Loucy (cell line): ENCODE data around the gene MUC6.

Experiments used
- H2AFZ ChIP-seq: fragments of 200-600 bp; sonication (generic); 2 replicates; pipeline ENCODE4 v1.6.0; 2016; ENCODE audit warnings: antibody characterized with exemption, mild to moderate bottlenecking, low read length, moderate library complexity
- H3F3A ChIP-seq: fragments of 200-600 bp; 2 replicates; pipeline ENCODE4 v1.6.0; 2016; ENCODE audit warnings: antibody characterized with exemption, low read depth, mild to moderate bottlenecking
- H3K27me3 ChIP-seq: fragments of 200-600 bp; sonication (generic); 2 replicates; pipeline ENCODE4 v1.6.1; 2014; ENCODE audit warnings: low read length, mild to moderate bottlenecking; ENCODE audit not compliant: insufficient read depth, poor library complexity, severe bottlenecking
- H3K36me3 ChIP-seq: fragments of 200-600 bp; sonication (generic); 2 replicates; pipeline ENCODE4 v1.6.1; 2016; ENCODE audit warnings: low read length; ENCODE audit not compliant: insufficient read depth
- H3K4me1 ChIP-seq: fragments of 200-600 bp; sonication (generic); 2 replicates; pipeline ENCODE4 v1.5.1; 2014; ENCODE audit warnings: low read length, mild to moderate bottlenecking; ENCODE audit not compliant: insufficient read depth, poor library complexity, severe bottlenecking
- H3K4me2 ChIP-seq: fragments of 200-600 bp; sonication (generic); 2 replicates; pipeline ENCODE4 v1.6.0; 2014; ENCODE audit warnings: antibody characterized with exemption, low read length, low read depth, mild to moderate bottlenecking; ENCODE audit not compliant: poor library complexity, severe bottlenecking
- H3K4me3 ChIP-seq: fragments of 200-600 bp; sonication (generic); 2 replicates; pipeline ENCODE4 v1.5.1; 2014; ENCODE audit warnings: low read length, mild to moderate bottlenecking, mixed read lengths; ENCODE audit not compliant: poor library complexity, severe bottlenecking
- H3K79me2 ChIP-seq: fragments of 200-600 bp; sonication (generic); 2 replicates; pipeline ENCODE4 v1.6.1; 2014; ENCODE audit warnings: low read length; ENCODE audit not compliant: insufficient read depth
- H3K9ac ChIP-seq: fragments of 200-600 bp; sonication (generic); 2 replicates; pipeline ENCODE4 v1.6.0; 2014; ENCODE audit warnings: mild to moderate bottlenecking, low read depth, low read length, moderate library complexity; ENCODE audit not compliant: poor library complexity, severe bottlenecking
- H3K9me2 ChIP-seq: fragments of 200-600 bp; sonication (generic); replicated peaks from 2 replicates; pipeline ENCODE4 v1.6.1; 2016; ENCODE audit warnings: low read depth, low read length, mixed read lengths
- H3K9me3 ChIP-seq: fragments of 200-600 bp; sonication (generic); 2 replicates; pipeline ENCODE4 v1.6.1; 2014; ENCODE audit warnings: mild to moderate bottlenecking, antibody characterized with exemption, low read length, low read depth; ENCODE audit not compliant: insufficient read depth
- H4K20me1 ChIP-seq: fragments of 200-600 bp; sonication (generic); 2 replicates; pipeline ENCODE4 v1.6.0; 2014; ENCODE audit warnings: antibody characterized with exemption, low read length, mild to moderate bottlenecking; ENCODE audit not compliant: insufficient read depth, poor library complexity, severe bottlenecking
- CTCF ChIP-seq: fragments of 200-600 bp; sonication (generic); conservative IDR thresholded peaks from 2 replicates; pipeline ENCODE4 v1.5.1; 2014; ENCODE audit warnings: mild to moderate bottlenecking, antibody characterized with exemption, low read length
- EZH2phosphoT487 ChIP-seq: fragments of 200-600 bp; IDR thresholded peaks from 2 replicates; pipeline ENCODE4 v1.6.1; 2018; ENCODE audit warnings: antibody characterized with exemption, mild to moderate bottlenecking, moderate library complexity, borderline replicate concordance

The MUC6 gene

GRCh38 chr11:991034-991433, 45.5 kb downstream of the MUC6 start:
- no peaks in the 10 kb centered on the region for H3K9me2 ChIP-seq
- no peak overlapping the region for H3K4me2 ChIP-seq
- peaks cover 4% of the 10 kb centered on the region for H4K20me1 ChIP-seq
- no peaks in the 10 kb centered on the region for H3K27me3 ChIP-seq
- TF ChIP-seq CTCF (no peak), EZH2phosphoT487 (no peak)
- H3K79me2 ChIP-seq, result no peaks in the 10 kb centered on the region
- H3K9ac ChIP-seq, result no peak overlapping the region
- H3K4me1 ChIP-seq, result no peaks in the 10 kb centered on the region
- H2AFZ ChIP-seq, result no peak overlapping the region
- H3K9me3 ChIP-seq, result no peaks in the 10 kb centered on the region
- H3K36me3 ChIP-seq, result peaks cover 76% of the 10 kb centered on the region; the same call in 1 of the 2 replicates
- no peak overlapping the region for H3K4me3 ChIP-seq
- no peaks in the 10 kb centered on the region for H3F3A ChIP-seq

GRCh38 chr11:990101-990500, 46.4 kb downstream of the MUC6 start:
- H3K9me2 ChIP-seq, result no peaks in the 10 kb centered on the region
- TF ChIP-seq EZH2phosphoT487 (no peak), CTCF (no peak)
- no peaks in the 10 kb centered on the region for H3K27me3 ChIP-seq
- no peaks in the 10 kb centered on the region for H3K4me1 ChIP-seq
- H3K9ac ChIP-seq, result no peak overlapping the region
- no peak overlapping the region for H3K4me2 ChIP-seq
- H3F3A ChIP-seq, result no peaks in the 10 kb centered on the region
- H3K9me3 ChIP-seq, result no peaks in the 10 kb centered on the region
- no peak overlapping the region for H3K4me3 ChIP-seq
- no peaks in the 10 kb centered on the region for H4K20me1 ChIP-seq
- no peak overlapping the region for H2AFZ ChIP-seq
- H3K79me2 ChIP-seq, result no peaks in the 10 kb centered on the region
- H3K36me3 ChIP-seq, result peaks cover 80% of the 10 kb centered on the region; the same call in 1 of the 2 replicates

GRCh38 chr11:987671-988070, 48.8 kb downstream of the MUC6 start:
- peaks cover 76% of the 10 kb centered on the region; the same call in 1 of the 2 replicates for H3K36me3 ChIP-seq
- H3K4me3 ChIP-seq, result no peak overlapping the region
- H3F3A ChIP-seq, result no peaks in the 10 kb centered on the region
- H4K20me1 ChIP-seq, result no peaks in the 10 kb centered on the region
- H3K4me2 ChIP-seq, result no peak overlapping the region
- no peaks in the 10 kb centered on the region for H3K4me1 ChIP-seq
- H3K27me3 ChIP-seq, result no peaks in the 10 kb centered on the region
- H3K9me2 ChIP-seq, result no peaks in the 10 kb centered on the region
- TF ChIP-seq CTCF (no peak), EZH2phosphoT487 (no peak)
- no peaks in the 10 kb centered on the region for H3K9me3 ChIP-seq
- H3K79me2 ChIP-seq, result no peaks in the 10 kb centered on the region
- H2AFZ ChIP-seq, result no peak overlapping the region
- H3K9ac ChIP-seq, result no peak overlapping the region
